ENCODE results near the gene AGR2.

DNA sequence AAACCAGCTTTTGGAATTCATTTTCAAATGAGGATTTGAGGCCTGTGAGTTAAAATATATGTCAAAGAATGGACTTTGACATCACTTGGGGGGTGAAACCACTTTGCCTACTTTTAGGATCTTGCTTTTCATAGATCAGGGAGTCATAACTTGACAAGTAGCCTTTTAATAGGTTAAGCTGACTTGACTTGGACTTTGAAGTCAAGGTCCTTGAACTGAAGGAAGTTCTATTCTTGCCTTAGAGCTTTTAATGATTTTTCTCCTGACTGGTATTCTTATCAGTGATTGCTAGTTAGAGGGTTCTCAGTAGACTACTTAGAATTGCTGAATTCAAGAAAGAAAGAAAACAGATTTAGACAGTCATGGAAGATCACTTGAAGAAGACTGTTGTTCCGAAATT is 17.7 kb downstream of the AGR2 start:
- TF ChIP-seq, protein P1, sequence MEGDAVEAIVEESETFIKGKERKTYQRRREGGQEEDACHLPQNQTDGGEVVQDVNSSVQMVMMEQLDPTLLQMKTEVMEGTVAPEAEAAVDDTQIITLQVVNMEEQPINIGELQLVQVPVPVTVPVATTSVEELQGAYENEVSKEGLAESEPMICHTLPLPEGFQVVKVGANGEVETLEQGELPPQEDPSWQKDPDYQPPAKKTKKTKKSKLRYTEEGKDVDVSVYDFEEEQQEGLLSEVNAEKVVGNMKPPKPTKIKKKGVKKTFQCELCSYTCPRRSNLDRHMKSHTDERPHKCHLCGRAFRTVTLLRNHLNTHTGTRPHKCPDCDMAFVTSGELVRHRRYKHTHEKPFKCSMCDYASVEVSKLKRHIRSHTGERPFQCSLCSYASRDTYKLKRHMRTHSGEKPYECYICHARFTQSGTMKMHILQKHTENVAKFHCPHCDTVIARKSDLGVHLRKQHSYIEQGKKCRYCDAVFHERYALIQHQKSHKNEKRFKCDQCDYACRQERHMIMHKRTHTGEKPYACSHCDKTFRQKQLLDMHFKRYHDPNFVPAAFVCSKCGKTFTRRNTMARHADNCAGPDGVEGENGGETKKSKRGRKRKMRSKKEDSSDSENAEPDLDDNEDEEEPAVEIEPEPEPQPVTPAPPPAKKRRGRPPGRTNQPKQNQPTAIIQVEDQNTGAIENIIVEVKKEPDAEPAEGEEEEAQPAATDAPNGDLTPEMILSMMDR (IDR thresholded peaks at IDR 0.05): no peak
- no peak for TF ChIP-seq POLR2A (IDR thresholded peaks at IDR 0.05)

Data from uterus (tissue), 2 donors.